ENCODE results near the gene GARIN5A. TPM values are rescaled to one million over a fixed set of nuclear protein-coding genes. Genes with fewer than 3 reads are reported as not detected.

The GARIN5A gene
- polyA plus RNA-seq, 2 of the 4 experiments (the other 2 are of a cell fraction), result 1.1 to 1.7 TPM

GRCh38 chr19:50490991-50491472, 14.4 kb upstream of the GARIN5A start:
- WGBS (ENCODE audit: missing lambda C conversion rate), result 81% methylated on average over 23 of the region's 26 CpGs
- Histone ChIP-seq H3K9me3 (peaks cover 7% of the 10 kb centered on the region), H3K4me2 (no peak overlapping the region), H3K27ac (no peak overlapping the region), H3K4me3 (no peak overlapping the region), H3K4me1 (peaks cover 9% of the 10 kb centered on the region; the same call in 2 of the 3 replicates)
- DNase-seq (ENCODE audit: low read depth in 1 of 2, low spot score in 1 of 2) (no peak), FAIRE-seq (no peak), ATAC-seq (no peak)
- CTCF ChIA-PET, result interaction anchor here (1.3 to 2.5 kb wide), 2 partner anchors 10 to 12 kb away, joined by 6 to 17 read pairs; no protein-coding TSS in a partner anchor
- TF ChIP-seq CHD2 (IDR thresholded peaks at IDR 0.05; ENCODE audit: low read length, partially characterized antibody) (no peak), PBX3 (IDR thresholded peaks at IDR 0.05) (no peak), JUNB (IDR thresholded peaks at IDR 0.05) (no peak), ESRRA (IDR thresholded peaks at IDR 0.05; ENCODE audit: borderline replicate concordance, low read length) (no peak), RCOR1 (IDR thresholded peaks at IDR 0.05; ENCODE audit: low read depth, low read length) (no peak), HOXB5 (CRISPR knock-in tag; IDR thresholded peaks at IDR 0.05) (no peak), ZFP36 (IDR thresholded peaks at IDR 0.05; ENCODE audit: borderline replicate concordance, partially characterized antibody) (no peak), HMGXB4 (CRISPR knock-in tag; IDR thresholded peaks at IDR 0.05; ENCODE audit: borderline replicate concordance) (no peak), ZC3H11A (IDR thresholded peaks at IDR 0.05) (no peak)
- POLR2A ChIA-PET, result no interaction called here

- peaks cover 9% of the 10 kb centered on the region; the same call in 2 of the 3 replicates for H3K4me1 ChIP-seq
- 97% methylated on average over 18 of the region's 18 CpGs for WGBS (ENCODE audit: missing lambda C conversion rate)
- ATAC-seq (no peak), DNase-seq (ENCODE audit: low read depth in 1 of 2, low spot score in 1 of 2) (no peak), FAIRE-seq (no peak)
- H3K4me3 ChIP-seq, result no peak overlapping the region
- peaks cover 13% of the 10 kb centered on the region for H3K9me3 ChIP-seq
- no peak overlapping the region for H3K27ac ChIP-seq
- TF ChIP-seq SREBF2 (IDR thresholded peaks at IDR 0.05) (no peak), ZC3H11A (IDR thresholded peaks at IDR 0.05) (no peak), HMGXB4 (CRISPR knock-in tag; IDR thresholded peaks at IDR 0.05; ENCODE audit: borderline replicate concordance) (no peak), ZFP36 (IDR thresholded peaks at IDR 0.05; ENCODE audit: borderline replicate concordance, partially characterized antibody) (no peak), MAZ (IDR thresholded peaks at IDR 0.05; ENCODE audit: borderline replicate concordance, low read depth, low read length) (no peak), POLR2A (IDR thresholded peaks at IDR 0.05; ENCODE audit: low read length) (no peak), FOSL2 (IDR thresholded peaks at IDR 0.05) (no peak), FOSL2 (CRISPR knock-in tag; IDR thresholded peaks at IDR 0.05) (no peak), CBX8 (IDR thresholded peaks at IDR 0.05) (no peak), MYC (IDR thresholded peaks at IDR 0.05; ENCODE audit: borderline replicate concordance, low read length) (no peak), USF2 (IDR thresholded peaks at IDR 0.05) (no peak), TFCP2L1 (CRISPR knock-in tag; IDR thresholded peaks at IDR 0.05) (no peak), CHD4 (IDR thresholded peaks at IDR 0.05; ENCODE audit: borderline replicate concordance) (no peak), REST (IDR thresholded peaks at IDR 0.05) (no peak)
- no peak overlapping the region for H3K4me2 ChIP-seq
- CTCF ChIA-PET, result interaction anchor here (1.3 to 2.5 kb wide), 2 partner anchors 10 to 11 kb away, joined by 6 to 17 read pairs; no protein-coding TSS in a partner anchor
- POLR2A ChIA-PET, result no interaction called here
Observed at GRCh38 chr19:50490411-50490811, 13.8 kb upstream of the GARIN5A start.
